ENCODE results near the gene REV3L.
"Not testable (repeated sequence)": the region's sequence is repeated elsewhere in the genome, so short reads cannot be mapped to it uniquely, and the experiment has no call there.

The REV3L gene

DNA sequence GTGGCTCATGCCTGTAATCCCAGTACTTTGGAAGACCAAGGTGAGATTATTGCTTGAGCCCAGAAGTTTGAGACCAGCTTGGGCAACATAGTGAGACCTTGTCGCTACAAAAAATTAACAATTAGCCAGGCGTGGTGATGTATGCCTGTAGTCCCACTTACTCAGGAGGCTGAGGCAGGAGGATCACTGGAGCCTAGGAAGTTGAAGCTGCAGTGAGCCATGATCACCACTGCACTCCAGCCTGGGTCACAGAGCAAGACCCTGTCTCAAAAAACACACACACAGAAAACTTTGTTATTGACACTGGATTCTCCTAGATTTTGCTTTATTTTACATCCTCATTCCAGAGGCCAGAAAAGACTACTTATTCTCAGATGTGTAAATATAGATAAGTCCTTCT, 9.5 kb upstream of the REV3L start:
- DNase-seq (ENCODE audit: low spot score): no peak

DNA sequence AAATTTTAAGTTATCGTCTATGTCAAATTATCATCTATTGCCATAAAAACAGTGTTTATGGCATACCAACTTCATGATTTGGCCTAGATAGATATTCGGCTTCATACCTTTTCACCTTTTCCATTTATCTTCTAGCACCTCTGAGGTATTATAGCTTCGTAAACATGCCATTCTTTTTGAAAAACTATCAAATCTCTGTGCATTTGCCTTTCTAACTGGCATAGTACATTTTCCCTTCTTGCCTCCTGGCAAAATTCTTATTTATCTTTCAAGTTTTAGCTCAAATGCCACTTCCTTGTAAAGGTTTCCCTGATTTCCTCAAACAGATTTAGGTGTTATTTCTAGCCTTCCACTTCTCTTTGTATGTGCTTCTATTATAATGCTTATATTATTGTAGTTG, 7.0 kb upstream of the REV3L start:
- DNase-seq (ENCODE audit: low spot score): no peak

DNA sequence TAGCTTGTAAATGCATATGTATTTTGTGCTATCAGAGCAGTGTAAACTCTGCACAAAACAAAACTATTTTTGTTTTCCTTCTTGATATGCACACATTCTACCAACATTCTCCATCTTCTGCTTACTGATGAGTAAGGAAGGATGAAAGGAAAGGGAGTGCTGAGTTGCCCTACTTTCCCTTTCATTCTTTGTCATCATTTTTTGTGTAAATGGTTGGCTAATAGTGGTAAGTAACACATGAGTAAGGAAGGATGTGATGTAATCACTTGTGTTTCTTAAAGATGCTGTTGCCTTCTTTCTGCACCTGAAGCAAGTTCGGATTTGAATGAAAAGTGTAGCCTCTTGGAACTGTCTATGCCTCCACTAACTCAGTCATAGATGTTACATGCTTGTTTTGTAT, 4.6 kb upstream of the REV3L start:
- peak; percentile 18 for DNase-seq (ENCODE audit: low spot score)

DNA sequence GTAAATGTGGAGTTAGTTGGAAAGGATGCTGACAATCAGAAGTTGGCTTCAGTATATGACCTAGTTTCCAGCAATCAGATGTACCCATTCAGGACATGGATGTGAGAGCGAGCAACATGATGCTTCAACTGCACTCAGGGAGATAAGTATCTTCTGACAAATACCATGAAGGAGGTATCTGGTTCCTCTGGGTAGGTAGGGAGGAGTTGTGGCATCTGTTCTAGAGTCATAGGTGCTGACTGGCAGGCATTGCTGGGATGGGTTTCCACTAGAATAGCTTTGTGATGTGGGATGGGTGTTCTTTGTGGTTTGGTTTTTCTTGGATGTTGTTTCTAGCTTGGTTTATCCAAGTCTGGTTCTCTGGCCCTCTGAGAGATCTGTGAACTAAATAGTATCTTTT, 3.9 kb upstream of the REV3L start:
- DNase-seq (ENCODE audit: low spot score): no peak

DNA sequence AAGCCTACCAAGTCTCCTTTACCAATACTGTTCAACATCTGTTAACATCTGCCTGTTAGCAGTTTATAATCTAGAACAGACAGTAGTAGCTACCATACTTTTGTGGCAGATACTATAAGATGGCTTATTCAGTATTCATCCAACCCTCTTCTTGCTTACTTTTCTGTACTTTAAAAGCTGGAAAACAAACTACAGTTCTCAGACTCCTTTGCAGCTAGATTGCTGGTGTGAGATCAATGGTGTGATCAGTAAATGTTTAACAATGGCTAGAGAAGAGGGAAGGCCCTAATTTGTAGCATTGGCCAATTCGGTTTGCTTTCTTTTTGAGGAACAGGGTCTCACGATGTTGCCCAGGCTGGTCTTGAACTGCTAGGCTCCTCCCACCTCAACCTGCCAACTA, 3.5 kb upstream of the REV3L start:
- DNase-seq (ENCODE audit: low spot score): no peak

DNA sequence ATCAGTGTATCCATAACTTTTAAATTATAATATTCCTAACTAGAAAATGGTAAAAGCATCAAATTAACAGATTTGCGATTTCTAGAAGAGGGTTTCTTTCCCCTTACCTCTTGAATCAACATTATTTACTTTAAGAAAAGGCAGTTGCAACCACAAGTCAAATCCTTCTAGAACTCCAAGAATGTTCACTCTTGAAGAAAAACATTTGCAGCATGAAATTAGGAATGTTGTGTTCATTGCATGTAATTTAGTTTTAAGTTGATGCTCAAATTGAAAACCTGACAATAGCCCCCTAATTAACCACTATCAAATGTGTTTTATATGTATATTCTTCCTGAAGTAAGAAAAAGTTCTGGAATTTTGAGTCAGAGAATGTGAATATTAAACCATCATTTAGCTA, 2.3 kb upstream of the REV3L start:
- DNase-seq (ENCODE audit: low spot score): no peak

DNA sequence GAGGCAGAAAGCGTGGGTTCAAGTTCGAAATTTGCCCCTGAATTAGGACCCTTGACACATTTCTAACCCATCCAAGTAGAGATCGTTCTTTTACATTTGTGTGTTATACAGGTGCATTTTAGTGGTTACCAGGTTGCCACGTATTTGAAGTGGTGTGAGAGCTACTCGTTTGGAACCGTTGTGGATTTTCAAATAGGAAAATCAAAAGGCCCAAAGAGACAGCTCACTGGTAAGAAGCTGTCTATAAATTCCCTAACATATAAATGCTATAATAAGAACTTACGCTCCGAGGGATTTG, 1.6 kb upstream of the REV3L start:
- DNase-seq (ENCODE audit: low spot score): no peak

DNA sequence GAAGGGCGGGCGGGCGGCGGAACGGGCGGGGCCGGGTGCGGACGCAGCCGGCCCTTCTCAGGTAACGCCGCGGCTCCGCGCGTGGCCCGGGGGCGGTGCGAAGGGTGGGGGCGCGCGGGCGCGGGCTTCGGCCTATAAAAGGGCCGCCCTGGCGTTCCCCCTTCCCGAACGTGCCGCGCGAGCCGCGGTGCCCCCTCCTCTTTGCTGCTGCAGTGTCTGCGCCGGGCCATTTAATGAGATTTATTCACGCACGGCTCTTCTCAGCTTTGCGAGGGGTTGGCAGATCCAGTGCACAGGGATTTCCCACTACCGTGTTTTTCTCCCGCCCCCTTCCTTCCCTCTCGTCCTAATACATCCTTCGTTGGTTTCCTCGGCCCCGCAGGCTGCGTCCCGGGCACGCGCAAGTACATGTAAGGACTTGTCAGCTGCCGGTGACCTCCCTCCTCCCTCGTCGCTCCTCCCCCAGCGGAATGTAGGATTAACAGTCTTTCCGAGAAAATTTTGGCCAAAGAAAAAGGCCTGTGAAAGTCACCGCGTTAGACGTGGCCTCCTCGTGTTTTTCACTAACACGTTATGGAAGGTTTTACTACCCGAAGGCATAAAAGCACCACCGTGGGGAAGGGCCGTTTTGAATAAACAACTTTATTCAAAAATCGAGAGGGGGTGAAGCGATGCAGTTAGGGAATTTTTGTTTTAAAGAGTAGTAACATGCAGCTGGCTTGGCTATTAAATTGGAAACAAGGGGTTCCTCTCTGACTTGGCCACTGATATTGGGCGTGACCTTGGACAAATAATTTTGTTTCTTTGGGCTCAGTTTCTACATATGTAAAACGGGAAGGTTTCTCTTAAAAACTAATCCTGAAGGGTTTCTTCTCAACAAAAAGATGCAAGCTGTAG, 966 bp upstream of the REV3L start:
- DNase-seq (ENCODE audit: low spot score): peak; percentile 86

DNA sequence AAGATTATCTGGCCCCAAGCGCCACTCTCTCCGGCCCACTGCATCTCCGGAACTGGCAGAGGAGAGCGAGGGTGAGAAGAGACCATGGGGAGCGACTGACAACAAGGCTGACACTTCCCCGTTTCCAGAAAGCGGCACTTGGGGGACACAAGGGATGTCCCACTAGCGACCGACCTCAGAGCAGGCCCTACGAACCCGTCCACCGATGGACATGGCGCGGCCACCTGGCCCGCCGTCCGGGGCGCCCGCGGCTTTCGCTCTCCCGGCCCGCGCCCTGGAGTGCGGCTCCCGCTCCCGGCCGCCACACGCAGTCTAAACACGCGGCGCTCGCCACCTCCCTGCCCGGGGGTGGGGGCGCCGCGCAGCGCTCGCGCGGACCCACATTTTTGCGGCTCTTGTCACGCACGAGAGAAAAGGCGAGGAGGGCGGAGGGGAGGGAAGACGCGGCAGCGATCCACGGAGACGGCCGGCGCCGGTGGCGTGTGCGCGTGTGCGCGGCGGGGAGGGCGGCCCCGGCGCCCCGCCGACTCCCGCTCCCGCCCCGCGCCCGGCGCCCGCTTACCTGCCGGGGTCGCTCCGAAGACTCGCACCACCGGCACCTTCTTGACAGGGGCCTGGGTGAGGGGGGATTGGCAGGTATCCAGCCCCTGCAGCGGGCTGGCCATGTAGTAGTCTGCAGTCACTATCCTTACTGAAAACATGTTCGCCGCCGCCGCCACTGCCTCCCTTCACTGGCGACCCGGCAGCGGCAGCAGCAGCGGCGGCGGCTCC, 645 bp downstream of the REV3L start:
- peak; percentile 50 for DNase-seq (ENCODE audit: low spot score)

DNA sequence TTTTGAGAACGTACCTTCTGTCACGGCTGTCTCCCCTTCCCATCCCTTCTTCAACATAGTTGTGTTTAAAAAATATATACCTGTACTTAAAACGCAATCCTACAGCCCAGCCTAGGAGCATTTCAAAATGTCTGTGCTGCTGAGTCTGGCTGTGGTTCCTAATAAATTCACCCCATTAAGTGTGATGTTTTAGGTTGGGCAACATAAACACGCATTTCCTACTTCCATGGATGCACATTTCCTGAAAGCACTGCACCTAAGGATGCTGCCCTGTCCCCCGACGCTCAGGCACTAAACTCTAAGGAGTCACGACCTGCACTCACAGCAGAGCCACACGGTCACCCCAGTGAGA, 1.2 kb downstream of the REV3L start:
- DNase-seq (ENCODE audit: low spot score): no peak

DNA sequence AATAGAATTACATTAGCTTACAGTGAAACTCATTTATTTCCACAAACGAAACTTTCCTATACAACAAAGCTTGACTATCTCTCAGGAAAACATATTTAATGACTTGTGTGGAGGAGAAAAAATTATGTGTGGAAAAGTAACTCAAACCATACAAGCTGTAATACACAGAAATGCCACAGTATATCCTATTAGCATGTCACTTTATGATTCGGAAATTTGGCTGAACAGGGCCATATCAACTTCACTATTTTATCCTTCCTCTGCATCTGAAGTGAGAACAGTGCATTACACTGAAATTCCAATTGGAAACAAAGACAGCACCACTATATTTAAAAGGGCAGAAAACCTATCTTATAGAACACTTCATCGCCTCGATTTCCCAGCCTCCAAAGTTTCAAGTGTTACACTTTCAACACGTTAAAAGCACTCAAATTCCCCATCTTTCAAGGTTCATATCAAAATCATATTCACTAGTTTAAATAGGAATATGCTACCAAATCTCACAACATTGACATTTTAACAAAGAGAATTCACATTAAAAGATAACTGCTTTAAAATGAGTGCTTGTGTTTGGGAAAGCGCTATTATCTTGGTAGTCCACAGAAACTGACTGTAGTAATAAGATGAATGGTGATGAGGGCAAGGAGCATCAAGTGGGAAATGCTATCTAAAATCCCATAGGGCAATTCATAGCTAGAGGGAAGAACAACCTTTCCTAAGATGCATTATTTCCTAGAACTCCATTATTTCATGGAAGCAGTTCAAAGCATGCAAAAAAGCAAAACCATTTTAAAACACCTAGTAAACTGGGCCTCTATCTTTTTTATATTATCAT, 1.8 kb downstream of the REV3L start:
- no peak for DNase-seq (ENCODE audit: low spot score)

DNA sequence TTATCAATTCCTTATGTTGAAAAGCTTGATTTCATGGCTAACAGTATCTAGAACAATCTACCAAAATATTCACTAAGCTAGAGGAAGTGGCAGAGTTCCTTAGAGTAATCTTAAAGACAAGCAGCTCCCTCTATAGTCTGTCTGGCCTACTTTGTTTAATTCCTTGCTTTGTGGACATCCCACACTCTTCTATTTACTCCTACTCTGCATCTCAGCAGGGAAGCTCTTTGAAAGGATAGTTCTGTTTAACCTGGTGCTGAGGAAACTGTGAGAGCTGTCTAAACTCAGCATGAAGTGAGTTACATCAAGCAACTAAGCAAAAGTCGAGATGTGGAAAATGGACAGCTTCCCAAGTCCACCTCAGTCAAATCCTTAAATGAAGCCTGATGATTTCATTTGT, 4.3 kb downstream of the REV3L start:
- peak; percentile 25 for DNase-seq (ENCODE audit: low spot score)

DNA sequence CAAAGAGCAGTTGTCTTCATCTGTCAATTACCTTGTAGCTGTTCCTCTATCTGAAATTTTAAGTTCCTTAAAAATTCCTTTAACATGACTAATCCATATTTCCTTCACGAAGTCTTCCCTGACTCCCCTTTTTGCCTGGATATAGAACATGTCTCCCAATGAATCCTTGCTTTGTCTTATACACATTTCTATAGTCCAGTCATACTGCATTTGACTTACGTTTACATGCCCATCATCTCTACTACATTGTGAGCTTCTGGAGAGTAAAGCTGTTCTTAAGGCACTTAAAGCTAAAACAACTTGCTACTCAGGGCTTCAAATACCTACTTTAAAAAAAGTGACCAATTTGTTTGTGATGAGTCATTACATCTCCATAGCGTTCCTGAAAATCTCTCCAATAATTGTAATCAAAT, 4.9 kb downstream of the REV3L start:
- no peak for DNase-seq (ENCODE audit: low spot score)

DNA sequence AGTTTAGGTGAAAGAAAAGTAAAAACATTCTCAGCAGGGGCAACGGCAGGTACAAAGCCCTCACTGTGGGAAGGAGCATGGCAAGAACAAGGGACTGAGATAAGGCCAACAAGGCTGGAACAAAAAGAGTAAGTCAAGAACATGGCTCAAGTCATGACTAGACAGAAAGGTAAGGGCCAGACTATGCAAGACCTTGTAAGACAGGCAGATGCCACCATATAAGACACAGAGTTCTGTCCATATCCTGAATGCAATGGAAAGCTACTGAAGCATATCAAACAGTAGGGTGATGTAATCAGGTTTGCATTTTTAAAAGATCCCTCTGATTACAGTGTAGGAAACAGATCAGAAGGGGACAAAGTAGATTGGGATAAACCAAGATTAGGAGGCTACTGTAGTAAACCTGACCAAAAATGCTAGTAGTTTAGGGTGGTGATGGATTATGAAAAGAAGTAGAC, 5.5 kb downstream of the REV3L start:
- peak; percentile 51 for DNase-seq (ENCODE audit: low spot score)

DNA sequence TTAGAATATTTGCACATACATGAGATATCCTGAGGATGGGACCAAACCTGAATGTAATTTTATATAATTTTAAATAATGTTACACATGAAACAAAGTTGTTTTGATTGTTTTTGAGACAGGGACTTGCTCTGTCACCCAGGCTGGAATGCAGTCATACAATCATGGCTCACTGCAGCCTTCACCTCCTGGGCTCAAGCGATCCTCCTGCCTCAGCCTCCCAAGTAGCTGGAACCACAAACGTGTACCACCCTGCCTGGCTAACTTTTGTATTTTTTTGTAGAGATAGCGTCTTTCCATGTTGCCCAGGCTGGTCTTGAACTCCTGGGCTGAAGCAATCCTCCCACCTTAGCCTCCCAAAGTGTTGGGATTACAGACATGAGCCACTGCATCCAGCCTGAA, 7.0 kb downstream of the REV3L start:
- DNase-seq (ENCODE audit: low spot score): not testable (repeated sequence)

DNA sequence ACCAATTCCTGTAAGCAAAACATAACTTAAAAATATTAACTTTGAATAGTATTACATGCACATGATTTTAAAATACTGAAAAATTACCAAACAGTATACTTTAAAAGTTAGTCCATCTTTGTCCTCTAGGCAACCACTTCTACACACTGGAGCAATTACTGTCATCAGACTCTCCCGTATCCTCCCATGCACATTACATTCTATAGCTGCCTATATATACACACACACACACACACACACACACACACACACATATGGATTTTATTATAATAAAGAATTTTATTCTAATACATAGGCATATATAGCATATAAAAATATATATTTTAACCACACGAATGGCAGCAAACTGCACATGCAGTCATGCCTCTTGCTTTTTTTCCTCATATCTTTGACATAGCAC, 8.2 kb downstream of the REV3L start:
- no peak for DNase-seq (ENCODE audit: low spot score)

DNA sequence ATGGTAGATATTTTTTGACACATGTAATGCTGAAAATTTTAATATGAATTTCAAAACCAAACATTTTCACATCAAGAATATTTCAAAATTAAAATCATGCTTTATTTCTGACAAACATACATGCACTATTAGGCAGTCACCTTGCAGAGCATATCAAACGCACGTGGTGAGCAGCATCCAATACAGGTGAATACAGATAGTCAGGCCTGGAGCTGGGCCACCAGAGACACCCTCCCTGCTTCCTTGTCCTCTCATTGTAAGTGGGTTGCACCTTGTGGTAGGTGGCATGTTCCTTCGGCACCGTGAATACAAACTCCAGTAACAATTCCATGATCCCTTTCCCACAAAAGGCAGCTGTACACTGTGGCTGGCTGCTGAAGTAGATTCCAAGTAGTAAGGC, 8.9 kb downstream of the REV3L start:
- DNase-seq (ENCODE audit: low spot score): no peak

DNA sequence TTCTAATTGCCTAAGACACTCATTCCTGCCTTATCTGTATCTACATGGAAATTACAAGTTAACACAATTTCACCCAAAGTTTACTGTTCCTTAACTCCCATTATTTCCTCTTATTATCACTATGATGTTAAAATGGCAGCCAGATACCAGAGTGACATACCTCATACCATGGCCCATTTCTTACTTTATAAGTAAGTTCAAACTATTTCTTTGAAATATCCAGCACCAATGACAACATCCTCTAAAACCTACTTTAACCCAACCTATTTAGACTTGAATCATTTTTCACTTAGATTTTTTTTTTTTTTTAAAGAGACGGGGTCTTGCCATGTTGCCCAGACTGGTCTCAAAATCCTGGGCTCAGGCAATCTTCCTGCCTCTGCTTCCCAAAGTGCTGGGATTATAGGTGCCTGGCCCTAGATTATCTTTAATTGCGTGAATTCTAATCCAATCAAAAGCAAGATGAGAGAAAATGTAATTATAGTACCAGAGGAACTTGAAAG, 10.0 kb downstream of the REV3L start:
- no peak for DNase-seq (ENCODE audit: low spot score)

DNA sequence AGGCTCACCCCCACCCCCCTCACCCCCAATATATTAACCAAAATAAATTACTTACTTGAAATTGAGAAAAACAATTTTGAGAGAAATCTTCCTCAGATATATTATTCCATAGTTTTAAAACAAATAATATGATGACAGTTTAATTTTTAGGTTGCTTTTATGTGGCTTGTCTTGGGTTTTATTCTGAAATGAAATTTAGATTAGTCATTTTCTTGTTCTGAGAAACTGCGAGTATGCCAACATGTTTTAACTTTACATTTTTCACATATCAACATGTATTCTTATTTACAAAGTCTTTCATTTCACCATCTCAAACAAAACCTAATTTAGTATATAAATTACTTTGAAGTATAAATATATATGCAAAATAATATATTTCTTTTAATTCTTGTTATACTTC, 11.1 kb downstream of the REV3L start:
- no peak for DNase-seq (ENCODE audit: low spot score)

DNA sequence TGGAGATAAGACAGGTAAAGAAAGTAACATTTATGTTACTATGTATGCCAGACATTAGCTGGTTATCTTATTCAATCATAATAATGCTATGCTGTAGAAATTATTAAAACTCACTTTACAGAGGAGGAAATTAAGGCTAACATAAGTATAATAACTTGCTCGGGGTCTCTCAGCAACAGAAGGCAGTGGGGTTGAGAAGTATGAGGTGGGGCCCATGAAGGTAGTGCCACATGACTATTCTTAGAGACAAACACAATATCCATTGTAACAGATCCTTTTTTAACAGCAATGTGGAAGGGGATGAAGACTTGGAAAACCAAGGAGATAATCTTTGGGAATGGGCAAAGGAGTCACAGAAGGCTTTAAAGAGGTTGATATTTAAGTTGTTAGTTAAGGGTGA, 11.5 kb downstream of the REV3L start:
- no peak for DNase-seq (ENCODE audit: low spot score)

DNA sequence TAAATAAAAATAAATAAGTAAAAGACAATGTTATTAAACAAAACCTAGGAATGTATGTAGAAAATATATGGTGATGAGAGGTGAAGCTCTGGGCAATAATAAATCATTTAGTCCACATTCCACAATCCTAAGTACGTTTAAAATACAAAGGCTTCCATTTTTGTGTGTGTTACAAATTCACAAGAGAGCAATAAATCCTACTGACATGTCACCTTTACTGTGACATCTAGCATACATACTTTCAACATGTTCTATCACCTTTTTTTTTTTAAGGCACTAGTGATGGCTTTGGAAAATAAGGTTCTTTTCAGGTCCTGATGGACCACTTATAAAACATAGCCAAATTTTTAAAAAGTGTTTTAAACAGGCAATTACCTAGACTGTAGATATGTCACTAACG, 12.0 kb downstream of the REV3L start:
- no peak for DNase-seq (ENCODE audit: low spot score)

DNA sequence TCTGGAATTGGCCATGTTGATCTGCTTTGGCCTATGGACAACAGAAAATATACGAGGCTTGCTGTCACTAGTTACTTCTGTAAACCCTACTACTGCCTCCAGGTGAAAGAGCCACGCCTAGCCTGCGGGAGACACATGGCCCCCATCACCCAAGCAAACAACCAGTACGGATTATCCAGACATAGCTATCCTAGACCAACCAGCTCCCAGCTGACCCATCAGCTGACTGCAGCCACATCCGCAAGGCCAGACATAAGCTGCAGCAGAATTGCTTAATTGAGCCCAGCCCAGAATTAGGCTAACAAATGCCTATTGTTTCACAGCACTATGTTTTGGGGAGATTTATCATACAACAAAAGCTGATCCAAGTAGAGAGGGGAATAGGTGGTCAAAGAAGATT, 13.5 kb downstream of the REV3L start:
- no peak for DNase-seq (ENCODE audit: low spot score)
